OCI-LY7 (cell line): Measurements from ENCODE around the gene LAMA3.

ENCODE experiments used
- CTCF ChIP-seq: fragments of 200-600 bp; sonication (generic); conservative IDR thresholded peaks from 2 replicates; pipeline ENCODE4 v1.5.1; 2014; ENCODE audit warnings: mild to moderate bottlenecking, antibody characterized with exemption, low read length, moderate library complexity, mixed read lengths
- EZH2phosphoT487 ChIP-seq: fragments of 200-600 bp; sonication (generic); IDR thresholded peaks from 2 replicates; pipeline ENCODE4 v1.6.1; 2018; ENCODE audit warnings: low read depth, borderline replicate concordance, mild to moderate bottlenecking, mixed run types, antibody characterized with exemption, low read length, moderate library complexity, mixed read lengths

GRCh38 chr18:23803755-23804154, 114.5 kb downstream of the LAMA3 start:
- TF ChIP-seq CTCF (no peak), EZH2phosphoT487 (no peak)
